Activated CD4-positive, alpha-beta T cell treated with anti-CD3 and anti-CD28 coated beads, Interleukin-2, Interleukin-4, amounts not matched to agents 100 ng/mL and 50 ng/mL, durations not matched to agents 16 hours and 8 hours (primary cell): ENCODE results near the gene STK4.

Experiments
- DNase-seq: peaks from one replicate; pipeline ENCODE4 v3.0.0-alpha.2; 2020; ENCODE audit warnings: low spot score

The STK4 gene

GRCh38 chr20:44966030-44966961 lies at the start of gene STK4:
Gene STK4, plus strand, starts transcription at chr20:44966512. Its CDS starts 57 bp downstream, at chr20:44966569.
- peak; percentile 96 for DNase-seq

- no peak for DNase-seq
These were observed 49.7 kb upstream of the STK4 start for GRCh38 chr20:44916586-44916985.

GRCh38 chr20:44917399-44917798 lies 48.9 kb upstream of the STK4 start:
- DNase-seq = no peak

GRCh38 chr20:44918342-44918741 lies 48.0 kb upstream of the STK4 start:
- no peak for DNase-seq

- DNase-seq = no peak
These were observed 47.6 kb upstream of the STK4 start for GRCh38 chr20:44918761-44919160.

GRCh38 chr20:44921447-44921846 lies 44.9 kb upstream of the STK4 start:
- no peak for DNase-seq

GRCh38 chr20:44924541-44924940 lies 41.8 kb upstream of the STK4 start:
- no peak for DNase-seq

- DNase-seq = no peak
These were observed 37.7 kb upstream of the STK4 start for GRCh38 chr20:44928595-44928994.

- DNase-seq = no peak
These were observed 35.7 kb upstream of the STK4 start for GRCh38 chr20:44930517-44931168.

- no peak for DNase-seq
These were observed 34.4 kb upstream of the STK4 start for GRCh38 chr20:44931911-44932310.

- DNase-seq = no peak
These were observed 33.4 kb upstream of the STK4 start for GRCh38 chr20:44932916-44933315.

GRCh38 chr20:44936510-44936909 lies 29.8 kb upstream of the STK4 start:
- DNase-seq = no peak

GRCh38 chr20:44938637-44939036 lies 27.7 kb upstream of the STK4 start:
- DNase-seq = no peak

- DNase-seq = no peak
These were observed 25.1 kb upstream of the STK4 start for GRCh38 chr20:44941120-44941691.

- no peak for DNase-seq
These were observed 23.9 kb upstream of the STK4 start for GRCh38 chr20:44942264-44942973.

GRCh38 chr20:44943828-44944227 lies 22.5 kb upstream of the STK4 start:
- DNase-seq = no peak

GRCh38 chr20:44945261-44945660 lies 21.1 kb upstream of the STK4 start:
- DNase-seq = no peak

GRCh38 chr20:44946271-44946852 lies 19.9 kb upstream of the STK4 start:
- no peak for DNase-seq

GRCh38 chr20:44948107-44948506 lies 18.2 kb upstream of the STK4 start:
- DNase-seq = no peak

- no peak for DNase-seq
These were observed 17.8 kb upstream of the STK4 start for GRCh38 chr20:44948513-44948912.

- DNase-seq = no peak
These were observed 15.9 kb upstream of the STK4 start for GRCh38 chr20:44950368-44950767.

- DNase-seq = no peak
These were observed 13.6 kb upstream of the STK4 start for GRCh38 chr20:44952731-44953130.
